Measurements from ENCODE around the gene CDKAL1. TPM values are rescaled to one million over a fixed set of nuclear protein-coding genes. Genes with fewer than 3 reads are reported as not detected.

The CDKAL1 gene
- total RNA-seq, 4 donors from 2014 or later = 10.3 to 11.2 (median 10.5) TPM

- H3K4me1 ChIP-seq = no peaks in the 10 kb centered on the region
- H3K9me3 ChIP-seq = no peaks in the 10 kb centered on the region
- no peak overlapping the region for H3K4me3 ChIP-seq
- DNase-seq (ENCODE audit: extremely low spot score) = no peak
- H3K36me3 ChIP-seq = no peaks in the 10 kb centered on the region
- TF ChIP-seq POLR2A (IDR thresholded peaks at IDR 0.05; ENCODE audit: low read depth) (no peak), CTCF (IDR thresholded peaks at IDR 0.05) (no peak), EP300 (IDR thresholded peaks at IDR 0.05) (no peak), POLR2AphosphoS5 (IDR thresholded peaks at IDR 0.05) (no peak)
- H3K27me3 ChIP-seq = no peaks in the 10 kb centered on the region
- no peak overlapping the region for H3K27ac ChIP-seq (replicated peaks in 1 of 4)
- WGBS = 95% methylated on average over 6 of the region's 6 CpGs
- intact Hi-C loops (cut with DNase I) = no loop called here
Observed at GRCh38 chr6:20891161-20891560, 356.9 kb downstream of the CDKAL1 start.

DNA sequence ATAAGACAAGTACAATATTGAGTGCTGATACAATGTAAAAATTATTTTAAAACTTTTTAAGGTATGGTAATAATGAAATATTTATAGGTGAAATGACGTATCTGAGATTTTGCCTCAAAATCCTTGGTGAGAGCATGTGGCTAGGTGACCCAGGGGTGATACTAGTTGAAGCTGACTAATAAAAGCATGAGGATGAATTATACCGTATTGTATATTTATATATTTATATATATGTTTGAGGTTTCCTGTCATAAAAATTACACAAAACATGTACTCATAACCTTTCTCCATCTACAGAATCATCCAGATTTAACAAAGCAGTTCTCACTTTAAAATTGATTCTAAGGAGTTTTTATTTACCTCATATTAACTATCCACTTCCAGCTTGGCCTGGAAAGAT is 358.1 kb downstream of the CDKAL1 start:
- intact Hi-C loops (cut with DNase I) = no loop called here
- no peak overlapping the region for H3K27ac ChIP-seq (replicated peaks in 1 of 4)
- H3K36me3 ChIP-seq = no peaks in the 10 kb centered on the region
- H3K4me1 ChIP-seq = no peaks in the 10 kb centered on the region
- TF ChIP-seq POLR2A (IDR thresholded peaks at IDR 0.05; ENCODE audit: low read depth) (no peak), CTCF (IDR thresholded peaks at IDR 0.05) (no peak), EP300 (IDR thresholded peaks at IDR 0.05) (no peak), POLR2AphosphoS5 (IDR thresholded peaks at IDR 0.05) (no peak)
- no peaks in the 10 kb centered on the region for H3K27me3 ChIP-seq
- no peak for DNase-seq (ENCODE audit: extremely low spot score)
- 64% methylated on average over 2 of the region's 2 CpGs for WGBS
- no peaks in the 10 kb centered on the region for H3K9me3 ChIP-seq
- no peak overlapping the region for H3K4me3 ChIP-seq

DNA sequence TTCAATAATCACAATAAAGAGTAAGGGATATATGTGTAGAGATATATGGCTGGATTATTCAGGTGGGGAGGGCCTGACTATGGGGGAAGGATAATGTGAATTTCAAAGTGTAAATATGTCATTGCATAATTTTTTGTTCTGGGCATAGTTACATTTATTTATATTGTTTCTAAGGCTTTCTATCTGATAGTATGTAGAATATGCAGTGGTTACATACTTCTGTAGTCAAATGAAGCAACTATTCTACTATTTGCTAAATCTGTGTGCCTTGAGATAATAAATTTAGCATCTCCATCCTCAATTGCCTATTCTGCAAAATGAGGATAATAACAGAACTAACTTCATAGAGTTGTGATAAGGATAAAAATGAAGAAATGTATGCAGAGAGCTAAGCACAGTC is 359.2 kb downstream of the CDKAL1 start:
- Histone ChIP-seq H3K4me3 (no peak overlapping the region), H3K27me3 (no peaks in the 10 kb centered on the region), H3K4me1 (no peaks in the 10 kb centered on the region), H3K9me3 (no peaks in the 10 kb centered on the region), H3K27ac (replicated peaks in 1 of 4) (no peak overlapping the region), H3K36me3 (no peaks in the 10 kb centered on the region)
- no peak for TF ChIP-seq CTCF (IDR thresholded peaks at IDR 0.05)
- no peak for TF ChIP-seq EP300 (IDR thresholded peaks at IDR 0.05)
- TF ChIP-seq POLR2A (IDR thresholded peaks at IDR 0.05; ENCODE audit: low read depth) = no peak
- TF ChIP-seq POLR2AphosphoS5 (IDR thresholded peaks at IDR 0.05) = no peak
- no peak for DNase-seq (ENCODE audit: extremely low spot score)
- intact Hi-C loops (cut with DNase I) = no loop called here

DNA sequence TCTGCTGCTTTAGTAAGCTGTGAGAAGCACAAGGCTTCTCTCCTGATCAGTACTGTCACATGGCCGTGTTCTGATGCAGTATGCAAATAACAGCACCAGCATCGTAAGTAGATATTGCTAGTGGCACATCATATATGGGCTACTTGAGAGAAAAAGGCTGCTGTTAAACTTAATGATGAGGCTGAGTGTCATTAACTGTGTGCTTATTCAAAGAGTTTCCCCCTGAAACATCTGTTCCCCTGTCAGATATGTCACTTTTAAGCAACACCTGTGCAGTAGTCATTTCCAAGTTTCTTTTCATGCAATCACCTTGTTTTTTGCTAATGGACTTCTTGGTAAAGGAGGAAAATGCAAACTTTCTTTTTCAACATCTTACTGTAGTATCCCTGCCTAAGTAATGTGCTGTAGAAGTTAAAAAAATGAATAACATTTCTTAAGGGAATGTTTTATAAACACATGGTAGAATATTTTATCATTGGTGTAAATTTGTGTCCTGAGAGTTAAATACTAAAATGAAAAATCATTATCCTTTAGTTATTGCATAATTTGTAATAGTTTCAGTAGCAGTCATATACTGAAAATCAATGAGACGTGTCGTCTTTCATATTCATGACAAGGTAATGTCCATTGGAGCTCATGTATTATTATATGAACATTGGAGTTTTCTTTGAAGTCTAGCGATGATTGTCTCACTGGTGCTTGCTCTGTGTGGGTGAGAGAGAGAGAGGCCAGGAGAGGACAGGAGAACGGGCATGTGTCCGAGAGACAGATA is 366.3 kb downstream of the CDKAL1 start:
- intact Hi-C loops (cut with DNase I) = no loop called here
- 89% methylated on average over 7 of the region's 7 CpGs for WGBS
- TF ChIP-seq POLR2A (IDR thresholded peaks at IDR 0.05; ENCODE audit: low read depth) (no peak), POLR2AphosphoS5 (IDR thresholded peaks at IDR 0.05) (no peak), EP300 (IDR thresholded peaks at IDR 0.05) (no peak), CTCF (IDR thresholded peaks at IDR 0.05) (no peak)

DNA sequence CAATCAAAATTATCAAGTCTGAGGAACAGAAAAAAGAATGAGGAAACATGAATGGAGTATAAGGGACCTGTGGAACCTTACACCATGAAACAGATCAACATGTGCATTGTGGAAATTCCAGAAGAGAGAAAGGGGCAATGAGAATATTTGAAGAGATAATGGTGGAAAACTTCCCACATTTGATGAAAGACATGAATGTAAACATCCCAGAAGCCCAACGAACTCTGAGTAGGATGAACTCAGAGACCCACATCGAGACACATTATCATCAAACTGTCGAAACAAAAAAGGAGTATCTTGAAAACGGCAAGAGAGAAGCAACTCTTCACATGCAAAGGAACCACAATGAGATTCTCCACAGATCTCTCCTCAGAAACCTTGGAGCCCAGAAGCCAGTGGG is 371.1 kb downstream of the CDKAL1 start:
- Histone ChIP-seq H3K27ac (replicated peaks in 1 of 4) (no peak overlapping the region), H3K27me3 (no peaks in the 10 kb centered on the region), H3K9me3 (no peaks in the 10 kb centered on the region), H3K4me3 (no peak overlapping the region), H3K36me3 (no peaks in the 10 kb centered on the region), H3K4me1 (peaks cover 0 to 4% (median 0%) of the 10 kb centered on the region in 4 donors)
- DNase-seq (ENCODE audit: extremely low spot score) = no peak
- TF ChIP-seq EP300 (IDR thresholded peaks at IDR 0.05) (no peak), POLR2A (IDR thresholded peaks at IDR 0.05; ENCODE audit: low read depth) (no peak)
- intact Hi-C loops (cut with DNase I) = no loop called here
- 80% methylated on average over 4 of the region's 4 CpGs for WGBS

More for the DNA sequence above, 366.3 kb downstream of the CDKAL1 start:
- DNase-seq (ENCODE audit: extremely low spot score) = no peak
- no peaks in the 10 kb centered on the region for H3K27me3 ChIP-seq
- no peaks in the 10 kb centered on the region for H3K9me3 ChIP-seq
- H3K27ac ChIP-seq (replicated peaks in 1 of 4) = no peak overlapping the region
- no peak overlapping the region for H3K4me3 ChIP-seq
- H3K4me1 ChIP-seq = no peaks in the 10 kb centered on the region
- H3K36me3 ChIP-seq = no peaks in the 10 kb centered on the region

Measured in esophagus muscularis mucosa (tissue), 4 donors.